AG04450 (cell line): ENCODE data around the gene RUBCN. TPM values are rescaled to one million over a fixed set of nuclear protein-coding genes. Genes with fewer than 3 reads are reported as not detected.
A peak's percentile ranks its signal among the peaks of the same experiment; 100 is the strongest.
"Not testable (repeated sequence)": the region's sequence is repeated elsewhere in the genome, so short reads cannot be mapped to it uniquely, and the experiment has no call there.

Source experiments
- CTCF ChIA-PET: fragments of 300-600, 350-600 bp; formaldehyde crosslinking; extraction: SDS; loops from one replicate; lab custom pipeline; 2022; ENCODE audit warnings: antibody characterized with exemption, inconsistent platforms; lab: Charles Lee
- POLR2A ChIA-PET: fragments of 350-600 bp; formaldehyde crosslinking; extraction: SDS; loops from one replicate; lab custom pipeline; 2021; ENCODE audit warnings: antibody characterized with exemption, inconsistent platforms; lab: Yijun Ruan, JAX
- DNase-seq: peaks from one replicate; pipeline ENCODE4 v3.0.0-alpha.2; 2011; ENCODE audit warnings: low read depth, low spot score
- H3K27ac ChIP-seq: one replicate; pipeline ENCODE4 v1.5.1; 2012; ENCODE audit warnings: low read depth, low read length, control low read depth
- H3K27me3 ChIP-seq: one replicate; pipeline ENCODE4 v1.6.0; 2012; ENCODE audit warnings: low read length; ENCODE audit not compliant: control insufficient read depth, insufficient read depth
- H3K4me3 ChIP-seq: 2 replicates; pipeline ENCODE4 v1.5.1; 2011; ENCODE audit warnings: mild to moderate bottlenecking, low read depth, low read length, control low read depth
- H3K9me3 ChIP-seq: 2 replicates; pipeline ENCODE4 v1.5.1; 2012; ENCODE audit warnings: low read length; ENCODE audit not compliant: control insufficient read depth, insufficient read depth
- CTCF ChIP-seq: IDR thresholded peaks from 2 replicates; pipeline ENCODE4 v1.5.1; 2011; ENCODE audit warnings: low read depth, low read length, control low read depth, inconsistent platforms
- polyA plus RNA-seq: library from polyadenylated mRNA; depleted of rRNA; stranded (reverse); fragments of >200 nt; gene quantifications from 2 replicates; pipeline ENCODE4 v1.2.3, GENCODE V29; 2011

Gene RUBCN
- polyA plus RNA-seq, 1 experiment: 9.4 TPM

- no peak for TF ChIP-seq CTCF
- H3K27me3 ChIP-seq: no peaks in the 10 kb centered on the region
- DNase-seq: no peak
- POLR2A ChIA-PET: no interaction called here
- CTCF ChIA-PET: no interaction called here
- no peaks in the 10 kb centered on the region for H3K9me3 ChIP-seq
- H3K27ac ChIP-seq: peak overlapping the region; percentile 62
- no peak overlapping the region for H3K4me3 ChIP-seq
Measured at GRCh38 chr3:197713477-197713822, 23.3 kb downstream of the RUBCN start.

- TF ChIP-seq CTCF: no peak
Measured at GRCh38 chr3:197711973-197712707, 24.6 kb downstream of the RUBCN start.

GRCh38 chr3:197710965-197711364 is 25.7 kb downstream of the RUBCN start:
- not testable (repeated sequence) for H3K27me3 ChIP-seq, DNase-seq, H3K4me3 ChIP-seq, H3K9me3 ChIP-seq
- ChIA-PET POLR2A (interaction anchor here (0.6 to 1.0 kb wide), 2 partner anchors 19 to 38 kb away, joined by 3 to 7 read pairs; partner anchors contain the start of gene FYTTD1), CTCF (interaction anchor here (1.2 kb wide), 1 partner anchor 10 kb away, joined by 5 read pairs; no protein-coding TSS in a partner anchor)
- H3K27ac ChIP-seq: peak overlapping the region; percentile 11

More at GRCh38 chr3:197711973-197712707, 24.6 kb downstream of the RUBCN start:
- Histone ChIP-seq H3K27me3 (no peaks in the 10 kb centered on the region), H3K27ac (peak overlapping the region; percentile 97), H3K4me3 (peak overlapping the region; percentile 62), H3K9me3 (no peaks in the 10 kb centered on the region)
- peak; percentile 89 for DNase-seq
- POLR2A ChIA-PET: interaction anchor here (1.0 kb wide), 2 partner anchors 24 to 26 kb away, joined by 3 read pairs; no protein-coding TSS in a partner anchor
- CTCF ChIA-PET: interaction anchor here (0.8 to 1.2 kb wide), 2 partner anchors 11 to 113 kb away, joined by 3 to 5 read pairs; no protein-coding TSS in a partner anchor

DNA sequence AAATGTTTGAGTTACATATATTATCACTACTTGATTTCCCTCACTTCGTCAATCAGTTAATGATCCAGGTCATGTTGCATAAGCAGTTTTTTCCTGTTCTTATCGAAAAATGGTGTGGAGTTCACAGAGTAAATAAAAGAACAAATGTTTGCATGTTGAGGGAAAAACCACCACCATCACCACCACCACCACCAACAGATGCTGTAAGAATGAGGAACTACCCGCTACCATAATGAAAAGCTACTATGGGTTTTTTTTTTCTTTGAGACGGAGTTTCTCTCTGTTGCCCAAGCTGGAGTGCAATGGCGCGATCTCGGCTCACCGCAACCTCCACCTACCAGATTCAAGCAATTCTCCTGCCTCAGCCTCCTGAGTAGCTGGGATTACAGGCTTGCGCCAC is 27.6 kb downstream of the RUBCN start:
- TF ChIP-seq CTCF: no peak
- POLR2A ChIA-PET: no interaction called here
- CTCF ChIA-PET: no interaction called here
- DNase-seq: no peak
- Histone ChIP-seq H3K27ac (no peak overlapping the region), H3K4me3 (no peak overlapping the region), H3K9me3 (no peaks in the 10 kb centered on the region), H3K27me3 (no peaks in the 10 kb centered on the region)

DNA sequence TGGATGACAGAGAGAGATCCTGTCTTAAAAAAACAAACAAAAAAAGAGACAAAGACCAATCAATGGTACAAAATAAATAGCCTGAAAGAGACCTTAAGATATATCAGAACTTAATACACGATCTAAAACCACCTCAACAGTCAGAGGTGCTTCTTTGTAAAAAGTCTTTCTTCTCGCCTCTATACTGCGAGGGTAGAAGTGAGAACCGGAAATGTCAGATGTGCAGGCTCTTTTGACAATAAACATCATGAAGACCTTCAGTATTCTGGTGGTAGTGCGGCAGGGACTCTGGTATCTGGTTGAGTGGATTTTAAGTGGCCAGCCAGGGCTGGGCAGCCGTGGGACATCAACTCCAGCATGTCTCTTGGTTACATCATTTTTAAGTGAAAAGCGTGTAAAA is 30.0 kb downstream of the RUBCN start:
- Histone ChIP-seq H3K27me3 (no peaks in the 10 kb centered on the region), H3K9me3 (no peaks in the 10 kb centered on the region), H3K4me3 (no peak overlapping the region), H3K27ac (no peak overlapping the region)
- no peak for TF ChIP-seq CTCF
- POLR2A ChIA-PET: no interaction called here
- CTCF ChIA-PET: no interaction called here
- no peak for DNase-seq
